GM08714 (cell line): ENCODE measurements around the gene NDUFA8.

Experiments used
- H3K4me3 ChIP-seq: fragments of 200-500 bp; sonication (Bioruptor generic); 2 replicates; pipeline ENCODE4 v1.5.1; 2014; ENCODE audit warnings: mild to moderate bottlenecking, low read length, inconsistent platforms
- ZNF274 ChIP-seq: IDR thresholded peaks from 2 replicates; pipeline ENCODE4 v1.6.1; 2012; ENCODE audit warnings: mild to moderate bottlenecking, low read depth, low read length

The NDUFA8 gene

DNA sequence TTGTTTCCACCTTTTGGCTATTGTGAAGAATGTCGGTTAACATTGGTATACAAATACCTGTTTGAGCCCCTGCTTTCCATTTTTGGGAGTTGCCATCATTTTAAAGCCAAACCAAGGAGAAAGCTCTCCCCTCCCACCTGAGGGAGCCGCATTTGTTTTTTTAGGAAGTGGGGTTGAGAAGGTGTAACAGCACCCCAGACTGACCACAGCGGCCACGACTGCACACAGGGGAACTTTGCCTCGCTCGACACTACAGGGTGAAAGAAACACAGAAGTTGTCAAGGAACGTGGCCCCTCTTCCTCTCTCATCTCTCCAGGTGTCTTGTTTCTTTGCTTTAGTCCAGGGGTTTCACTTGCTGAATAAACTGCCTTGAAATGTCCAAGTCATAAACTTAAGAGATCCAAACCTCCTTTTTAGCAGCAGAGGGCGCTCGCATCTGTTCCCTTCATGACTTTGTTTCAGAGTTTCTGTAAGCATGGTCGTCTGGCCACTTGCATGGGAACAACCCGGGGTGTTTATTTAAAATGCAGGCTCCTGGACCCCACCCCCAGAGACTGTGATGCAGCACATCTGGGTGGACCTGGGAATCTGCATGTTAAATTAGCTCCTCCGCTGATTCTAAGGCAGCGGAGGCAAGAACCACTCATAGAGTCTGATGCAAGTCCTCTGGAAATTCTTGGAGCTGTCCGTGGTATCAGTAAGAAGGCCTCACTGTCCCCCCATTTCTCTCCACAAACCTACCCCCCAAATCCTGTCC, 64.4 kb downstream of the NDUFA8 start:
- H3K4me3 ChIP-seq: no peak overlapping the region
- no peak for TF ChIP-seq ZNF274
